CD14-positive monocyte (primary cell): ENCODE data around the gene SBK1. TPM values are rescaled to one million over a fixed set of nuclear protein-coding genes. Genes with fewer than 3 reads are reported as not detected.

Experiments used
- DNase-seq, 3 donors: peaks; one replicate each; pipeline ENCODE4 v3.0.0-alpha.2; 2011 to 2022
- H2AFZ ChIP-seq: 2 replicates; pipeline ENCODE4 v1.6.0; 2012; ENCODE audit warnings: mild to moderate bottlenecking, low read depth, low read length, inconsistent platforms; ENCODE audit not compliant: insufficient read depth, poor library complexity, severe bottlenecking
- H3K27ac ChIP-seq, 2 donors: 1 replicate in 1 of 2; 2 replicates in 1 of 2; pipeline ENCODE4 v1.5.1; 2012 to 2013; ENCODE audit warnings: low read length in 2 of 2, control low read depth in 1 of 2, inconsistent platforms in 1 of 2, low read depth in 1 of 2, mild to moderate bottlenecking in 1 of 2
- H3K27me3 ChIP-seq, 2 donors: one replicate each; pipeline versions ENCODE4 v1.6.0 to v1.6.1; 2011 to 2013; ENCODE audit warnings: low read length in 2 of 2; ENCODE audit not compliant: control insufficient read depth in 2 of 2, insufficient read depth in 2 of 2
- H3K36me3 ChIP-seq, 2 donors: replicated peaks in 1 of 2; 1 replicate in 1 of 2; 2 replicates in 1 of 2; pipeline versions ENCODE4 v1.5.1 to v1.6.1; 2012 to 2013; ENCODE audit warnings: low read length in 2 of 2, control low read depth in 1 of 2, inconsistent platforms in 1 of 2, mild to moderate bottlenecking in 1 of 2; ENCODE audit not compliant: insufficient read depth in 2 of 2, control insufficient read depth in 1 of 2
- H3K4me1 ChIP-seq, 2 donors: 1 replicate in 1 of 2; 2 replicates in 1 of 2; pipeline versions ENCODE4 v1.5.1 to v1.6.1; 2012 to 2013; ENCODE audit warnings: low read length in 2 of 2, control low read depth in 1 of 2, inconsistent platforms in 1 of 2, mild to moderate bottlenecking in 1 of 2, moderate library complexity in 1 of 2; ENCODE audit not compliant: insufficient read depth in 2 of 2, control insufficient read depth in 1 of 2
- H3K4me2 ChIP-seq: replicated peaks from 2 replicates; pipeline ENCODE3; 2012; ENCODE audit warnings: low read length, moderate library complexity, mild to moderate bottlenecking; ENCODE audit not compliant: poor library complexity, severe bottlenecking; ENCODE audit errors: extremely low read depth
- H3K4me3 ChIP-seq, 3 experiments: fragments of 200-600 bp in 1 of 3; sonication (generic) in 1 of 3; replicated peaks in 1 of 3; 1 replicate in 2 of 3; 2 replicates in 1 of 3; pipeline ENCODE4 v1.5.1; 2011 to 2013; ENCODE audit warnings: low read length in 3 of 3, mild to moderate bottlenecking in 3 of 3, control low read depth in 2 of 3, low read depth in 2 of 3, inconsistent platforms in 1 of 3, moderate library complexity in 1 of 3
- H3K79me2 ChIP-seq: 2 replicates; pipeline ENCODE4 v1.6.0; 2012; ENCODE audit warnings: mild to moderate bottlenecking, control low read depth, inconsistent platforms, low read length, moderate library complexity; ENCODE audit not compliant: insufficient read depth
- H3K9ac ChIP-seq: 2 replicates; pipeline ENCODE4 v1.6.0; 2017; ENCODE audit warnings: low read length, mild to moderate bottlenecking; ENCODE audit not compliant: insufficient read depth, poor library complexity, severe bottlenecking
- H3K9me3 ChIP-seq, 2 donors: replicated peaks in 1 of 2; 1 replicate in 1 of 2; 2 replicates in 1 of 2; pipeline versions ENCODE4 v1.5.1 to v1.6.1; 2012 to 2013; ENCODE audit warnings: low read length in 2 of 2, control low read depth in 1 of 2; ENCODE audit not compliant: control insufficient read depth in 1 of 2, insufficient read depth in 1 of 2
- H4K20me1 ChIP-seq: 2 replicates; pipeline ENCODE4 v1.6.0; 2012; ENCODE audit warnings: mild to moderate bottlenecking, low read length, control low read depth, moderate library complexity; ENCODE audit not compliant: insufficient read depth
- H3K27ac Mint-ChIP-seq, 7 donors: one replicate each; pipeline ENCODE4 v1.8.0; 2020; ENCODE audit warnings: mild to moderate bottlenecking in 7 of 7, mixed read lengths in 7 of 7, moderate library complexity in 6 of 7, inconsistent platforms in 2 of 7
- H3K27me3 Mint-ChIP-seq, 3 donors: one replicate each; pipeline ENCODE4 v1.8.0; 2021 to 2022; ENCODE audit warnings: low read depth in 3 of 3, mild to moderate bottlenecking in 3 of 3, mixed read lengths in 3 of 3, moderate library complexity in 3 of 3, inconsistent platforms in 1 of 3
- H3K36me3 Mint-ChIP-seq, 2 donors: one replicate each; pipeline ENCODE4 v1.8.0; 2020; ENCODE audit warnings: mixed read lengths in 2 of 2, inconsistent platforms in 1 of 2, mild to moderate bottlenecking in 1 of 2
- H3K4me1 Mint-ChIP-seq: one replicate; pipeline ENCODE4 v1.8.0; 2020; ENCODE audit warnings: mild to moderate bottlenecking, mixed read lengths
- H3K4me3 Mint-ChIP-seq, 2 donors: one replicate each; pipeline ENCODE4 v1.8.0; 2020; ENCODE audit warnings: mild to moderate bottlenecking in 2 of 2, mixed read lengths in 2 of 2, moderate library complexity in 1 of 2
- H3K9me3 Mint-ChIP-seq, 7 donors: one replicate each; pipeline ENCODE4 v1.8.0; 2020 to 2022; ENCODE audit warnings: mixed read lengths in 7 of 7, mild to moderate bottlenecking in 6 of 7, moderate library complexity in 6 of 7, inconsistent platforms in 2 of 7
- WGBS: methylation state at CpG from one replicate; pipeline ENCODE4 v1.1.5; 2013; ENCODE audit warnings: missing lambda C conversion rate; ENCODE audit not compliant: insufficient coverage; 5-methylcytosine and 5-hydroxymethylcytosine counted together
- intact Hi-C, 2 donors: fragments of 100-400 bp; cut with micrococcal nuclease; formaldehyde crosslinking; loops; one replicate each; pipeline versions ENCODE4 v1.15.0 to v1.15.1; 2023
- polyA plus RNA-seq, 3 donors: library from polyadenylated mRNA; depleted of rRNA in 1 of 3; unstranded in 2 of 3; stranded (reverse) in 1 of 3; fragments of 300-500 nt in 2 of 3; fragments of >200 nt in 1 of 3; fragmentation: Illumina TruSeq in 2 of 3; gene quantifications; 1 replicate in 2 of 3; 2 replicates in 1 of 3; pipeline ENCODE4 v1.2.3, GENCODE V29; 2012 to 2021
- TF ChIP-seq, protein P1 (sequence below): fragments of 200-600 bp; IDR thresholded peaks from one replicate; pipeline ENCODE4 v1.8.0; 2022; ENCODE audit warnings: antibody characterized with exemption, mild to moderate bottlenecking

Gene SBK1
- polyA plus RNA-seq, 3 donors = 0.04 TPM; not detected in 2

DNA sequence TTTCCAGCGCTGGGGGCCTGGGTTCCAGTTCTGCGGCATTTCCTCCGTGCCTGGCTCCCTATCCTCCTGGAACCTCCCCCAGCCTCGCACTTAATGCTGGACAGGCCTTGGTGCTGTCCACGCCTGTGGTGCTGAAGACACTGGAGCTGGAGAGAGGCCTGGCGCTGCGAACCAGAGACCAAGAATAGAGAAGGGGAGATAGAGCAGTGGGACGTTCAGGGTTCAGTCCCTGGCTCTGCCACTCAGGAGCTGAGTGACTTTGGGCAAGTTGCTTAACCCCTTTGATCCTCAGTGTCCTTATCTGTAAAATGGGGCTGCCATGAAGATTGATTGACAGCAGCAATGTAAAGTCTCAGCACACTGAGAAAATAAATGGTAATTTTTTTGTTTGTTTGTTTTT lies 11.9 kb downstream of the SBK1 start:
- no peaks in the 10 kb centered on the region for H3K36me3 Mint-ChIP-seq
- no peak overlapping the region for H3K27ac ChIP-seq

DNA sequence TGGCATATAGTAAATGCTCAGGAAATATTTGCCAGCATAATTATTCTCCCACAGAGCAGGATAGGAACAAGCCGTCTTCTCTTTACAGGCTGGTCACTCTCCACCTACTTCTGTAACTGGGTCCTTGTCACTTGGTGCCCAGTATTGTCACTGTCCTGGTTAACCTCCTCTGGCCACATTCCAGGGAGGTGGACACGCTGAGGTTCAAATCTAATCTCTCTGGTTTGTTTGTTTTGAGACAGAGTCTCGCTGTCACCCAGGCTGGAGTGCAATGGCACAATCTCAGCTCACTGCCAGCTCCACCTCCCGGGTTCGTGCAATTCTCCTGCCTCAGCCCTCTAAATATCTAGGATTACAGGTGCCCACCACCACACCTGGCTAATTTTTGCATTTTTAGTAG lies 15.6 kb downstream of the SBK1 start:
- no peaks in the 10 kb centered on the region for H4K20me1 ChIP-seq
- no peak overlapping the region for H3K9ac ChIP-seq
- no peak for DNase-seq
- no peaks in the 10 kb centered on the region for H3K9me3 ChIP-seq
- H3K27ac ChIP-seq = no peak overlapping the region
- H3K4me3 ChIP-seq = no peak overlapping the region
- TF ChIP-seq, protein P1, sequence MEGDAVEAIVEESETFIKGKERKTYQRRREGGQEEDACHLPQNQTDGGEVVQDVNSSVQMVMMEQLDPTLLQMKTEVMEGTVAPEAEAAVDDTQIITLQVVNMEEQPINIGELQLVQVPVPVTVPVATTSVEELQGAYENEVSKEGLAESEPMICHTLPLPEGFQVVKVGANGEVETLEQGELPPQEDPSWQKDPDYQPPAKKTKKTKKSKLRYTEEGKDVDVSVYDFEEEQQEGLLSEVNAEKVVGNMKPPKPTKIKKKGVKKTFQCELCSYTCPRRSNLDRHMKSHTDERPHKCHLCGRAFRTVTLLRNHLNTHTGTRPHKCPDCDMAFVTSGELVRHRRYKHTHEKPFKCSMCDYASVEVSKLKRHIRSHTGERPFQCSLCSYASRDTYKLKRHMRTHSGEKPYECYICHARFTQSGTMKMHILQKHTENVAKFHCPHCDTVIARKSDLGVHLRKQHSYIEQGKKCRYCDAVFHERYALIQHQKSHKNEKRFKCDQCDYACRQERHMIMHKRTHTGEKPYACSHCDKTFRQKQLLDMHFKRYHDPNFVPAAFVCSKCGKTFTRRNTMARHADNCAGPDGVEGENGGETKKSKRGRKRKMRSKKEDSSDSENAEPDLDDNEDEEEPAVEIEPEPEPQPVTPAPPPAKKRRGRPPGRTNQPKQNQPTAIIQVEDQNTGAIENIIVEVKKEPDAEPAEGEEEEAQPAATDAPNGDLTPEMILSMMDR = no peak
- H3K4me1 ChIP-seq = no peaks in the 10 kb centered on the region
- Mint-ChIP-seq H3K27ac (no peak overlapping the region), H3K36me3 (no peaks in the 10 kb centered on the region), H3K4me3 (no peak overlapping the region), H3K27me3 (peaks cover 2 to 3% (median 2%) of the 10 kb centered on the region in 3 donors), H3K9me3 (peaks cover 0 to 7% (median 0%) of the 10 kb centered on the region in 7 donors), H3K4me1 (peaks cover 6% of the 10 kb centered on the region)
- no peak overlapping the region for H3K4me2 ChIP-seq
- intact Hi-C loops = no loop called here
- H3K27me3 ChIP-seq = no peaks in the 10 kb centered on the region
- no peaks in the 10 kb centered on the region for H3K36me3 ChIP-seq
- H2AFZ ChIP-seq = no peak overlapping the region
- WGBS = 76% methylated on average over 2 of the region's 5 CpGs
- no peaks in the 10 kb centered on the region for H3K79me2 ChIP-seq

More for the DNA sequence above, 11.9 kb downstream of the SBK1 start:
- no peak overlapping the region for H3K4me3 ChIP-seq
- H4K20me1 ChIP-seq = no peaks in the 10 kb centered on the region
- H3K9me3 ChIP-seq = no peaks in the 10 kb centered on the region
- TF ChIP-seq, protein P1 = no peak
- H3K27ac Mint-ChIP-seq = no peak overlapping the region
- DNase-seq = no peak
- H3K4me3 Mint-ChIP-seq = no peak overlapping the region
- H3K9me3 Mint-ChIP-seq = peaks cover 0 to 5% (median 0%) of the 10 kb centered on the region in 7 donors
- H3K79me2 ChIP-seq = no peaks in the 10 kb centered on the region
- 95% methylated on average over 7 of the region's 8 CpGs for WGBS
- H2AFZ ChIP-seq = no peak overlapping the region
- no peaks in the 10 kb centered on the region for H3K4me1 ChIP-seq
- no peaks in the 10 kb centered on the region for H3K36me3 ChIP-seq
- intact Hi-C loops = no loop called here
- H3K27me3 Mint-ChIP-seq = peaks cover 0 to 3% (median 2%) of the 10 kb centered on the region in 3 donors
- H3K4me2 ChIP-seq = no peak overlapping the region
- H3K4me1 Mint-ChIP-seq = no peaks in the 10 kb centered on the region
- no peak overlapping the region for H3K9ac ChIP-seq
- H3K27me3 ChIP-seq = no peaks in the 10 kb centered on the region
